ENCODE results near the gene C1QTNF7. TPM values are rescaled to one million over a fixed set of nuclear protein-coding genes. Genes with fewer than 3 reads are reported as not detected.
A peak's percentile ranks its signal among the peaks of the same experiment; 100 is the strongest.

Gene C1QTNF7
- polyA plus RNA-seq, 1 experiment, result 0.06 TPM

DNA sequence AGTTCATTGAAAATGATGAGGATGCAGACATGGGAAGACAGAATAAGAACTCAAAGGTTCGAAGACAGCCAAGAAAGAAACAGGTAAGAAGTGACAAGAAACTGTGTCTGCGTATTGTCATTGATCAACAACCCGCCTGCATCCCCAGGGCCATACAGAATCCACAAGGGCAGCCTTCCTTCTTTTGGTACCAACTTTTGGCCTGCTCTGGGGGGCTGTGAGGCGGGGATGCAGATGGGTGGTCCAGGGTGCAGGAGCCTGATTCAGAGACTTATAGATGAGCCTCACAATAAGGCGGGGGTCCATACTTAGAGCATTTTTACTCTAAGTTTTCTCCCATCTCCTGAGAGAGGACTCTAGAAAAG is 50.9 kb downstream of the C1QTNF7 start:
- no peak for TF ChIP-seq CTCF (IDR thresholded peaks at IDR 0.05; ENCODE audit: insufficient read depth, low read depth, low read length)
- ChIA-PET POLR2A (no interaction called here), CTCF (interaction anchor here (0.7 to 3.0 kb wide), 16 partner anchors 8 to 524 kb away, joined by 3 to 49 read pairs (median 4); partner anchors contain the start of gene CC2D2A)
- Histone ChIP-seq H3K27me3 (ENCODE audit: control insufficient read depth, insufficient read depth, low read length) (no peaks in the 10 kb centered on the region), H3K36me3 (ENCODE audit: control insufficient read depth, insufficient read depth, low read length) (no peaks in the 10 kb centered on the region), H3K4me3 (ENCODE audit: low read depth, low read length) (no peak overlapping the region; the same call in 1 of the 2 replicates)
- DNase-seq (ENCODE audit: low read depth), result no peak

GRCh38 chr4:15479089-15479912 is 51.5 kb downstream of the C1QTNF7 start:
- Histone ChIP-seq H3K27me3 (ENCODE audit: control insufficient read depth, insufficient read depth, low read length) (no peaks in the 10 kb centered on the region), H3K36me3 (ENCODE audit: control insufficient read depth, insufficient read depth, low read length) (no peaks in the 10 kb centered on the region), H3K4me3 (ENCODE audit: low read depth, low read length) (peak overlapping the region; percentile 49)
- CTCF ChIA-PET, result interaction anchor here (0.6 to 3.0 kb wide), 29 partner anchors 9 to 523 kb away, joined by 3 to 49 read pairs (median 4); partner anchors contain the start of genes CC2D2A and FBXL5
- POLR2A ChIA-PET, result no interaction called here
- peak; percentile 77 for TF ChIP-seq CTCF (IDR thresholded peaks at IDR 0.05; ENCODE audit: insufficient read depth, low read depth, low read length)
- DNase-seq (ENCODE audit: low read depth), result peak; percentile 56

DNA sequence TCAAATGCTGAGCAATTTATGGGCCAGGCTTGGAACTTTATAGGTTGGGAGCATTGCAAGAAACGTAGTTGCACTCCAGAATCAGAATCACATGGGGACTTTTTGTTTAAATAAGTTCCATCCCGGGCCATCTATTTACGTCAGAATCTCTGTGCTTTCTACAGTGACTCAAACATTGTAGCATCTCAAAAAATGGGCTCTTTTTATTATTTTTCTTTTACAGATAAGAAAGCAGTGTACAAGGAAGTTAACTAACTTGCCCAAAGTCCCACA is 52.0 kb downstream of the C1QTNF7 start:
- no peak for TF ChIP-seq CTCF (IDR thresholded peaks at IDR 0.05; ENCODE audit: insufficient read depth, low read depth, low read length)
- Histone ChIP-seq H3K27me3 (ENCODE audit: control insufficient read depth, insufficient read depth, low read length) (no peaks in the 10 kb centered on the region), H3K4me3 (ENCODE audit: low read depth, low read length) (peak overlapping the region; percentile 49), H3K36me3 (ENCODE audit: control insufficient read depth, insufficient read depth, low read length) (no peaks in the 10 kb centered on the region)
- POLR2A ChIA-PET, result no interaction called here
- CTCF ChIA-PET, result interaction anchor here (0.6 to 3.0 kb wide), 23 partner anchors 8 to 520 kb away, joined by 3 to 49 read pairs (median 4); partner anchors contain the start of genes CC2D2A and FBXL5
- DNase-seq (ENCODE audit: low read depth), result peak; percentile 19

DNA sequence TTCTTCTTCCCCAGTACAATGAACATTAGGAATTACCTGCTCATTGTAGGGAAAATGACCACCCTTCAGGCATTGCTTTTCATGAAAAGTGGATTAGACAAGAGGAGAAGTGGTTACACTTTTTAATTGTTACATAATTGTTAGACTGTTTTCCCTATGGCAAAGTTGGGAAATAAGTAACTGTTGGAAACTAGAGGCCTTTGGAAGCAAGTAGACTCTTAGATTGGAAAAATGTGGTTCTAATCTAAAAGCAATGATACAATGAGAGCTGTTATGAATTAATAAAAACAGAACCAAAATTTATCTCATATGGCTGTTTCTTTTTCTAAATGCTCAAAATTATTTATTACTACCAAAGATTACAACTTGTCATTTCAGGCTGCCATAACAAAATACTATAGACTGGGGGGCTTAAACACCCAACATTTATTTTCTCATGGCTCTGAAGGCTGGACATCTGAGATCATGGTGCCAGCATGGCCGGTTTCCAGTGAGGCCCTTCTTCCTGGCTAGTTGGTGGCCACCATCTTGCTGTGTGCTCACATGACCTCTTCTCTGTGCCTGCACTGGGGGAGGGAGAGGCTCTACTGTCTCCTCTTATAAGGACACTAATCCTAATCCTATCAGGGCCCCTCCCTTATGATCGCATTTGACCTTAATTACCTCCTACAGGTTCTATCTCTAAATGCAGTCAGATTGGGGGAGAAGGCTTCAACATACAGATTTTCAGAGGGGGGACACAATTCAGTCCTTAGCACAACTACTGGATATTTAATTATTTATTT is 54.3 kb downstream of the C1QTNF7 start:
- Histone ChIP-seq H3K36me3 (ENCODE audit: control insufficient read depth, insufficient read depth, low read length) (no peaks in the 10 kb centered on the region), H3K27me3 (ENCODE audit: control insufficient read depth, insufficient read depth, low read length) (no peaks in the 10 kb centered on the region), H3K4me3 (ENCODE audit: low read depth, low read length) (no peak overlapping the region)
- TF ChIP-seq CTCF (IDR thresholded peaks at IDR 0.05; ENCODE audit: insufficient read depth, low read depth, low read length), result no peak
- POLR2A ChIA-PET, result no interaction called here
- no peak for DNase-seq (ENCODE audit: low read depth)
- CTCF ChIA-PET, result interaction anchor here (0.6 kb wide), 1 partner anchor 10 kb away, joined by 3 read pairs; no protein-coding TSS in a partner anchor

GRCh38 chr4:15482842-15483241 is 55.0 kb downstream of the C1QTNF7 start:
- ChIA-PET POLR2A (no interaction called here), CTCF (no interaction called here)

More at GRCh38 chr4:15482842-15483241, 55.0 kb downstream of the C1QTNF7 start:
- TF ChIP-seq CTCF (IDR thresholded peaks at IDR 0.05; ENCODE audit: insufficient read depth, low read depth, low read length), result no peak
- Histone ChIP-seq H3K27me3 (ENCODE audit: control insufficient read depth, insufficient read depth, low read length) (no peaks in the 10 kb centered on the region), H3K4me3 (ENCODE audit: low read depth, low read length) (no peak overlapping the region), H3K36me3 (ENCODE audit: control insufficient read depth, insufficient read depth, low read length) (no peaks in the 10 kb centered on the region)
- DNase-seq (ENCODE audit: low read depth), result no peak
